ENCODE measurements around the gene ZAP70. TPM values are rescaled to one million over a fixed set of nuclear protein-coding genes. Genes with fewer than 3 reads are reported as not detected.
"Not testable (repeated sequence)": the region's sequence is repeated elsewhere in the genome, so short reads cannot be mapped to it uniquely, and the experiment has no call there.

ZAP70 gene
- total and polyA plus RNA-seq, 2 donors from 2014 or later: 0.37 to 15.0 TPM

GRCh38 chr2:97664636-97664970, 48.8 kb upstream of the ZAP70 start:
- Histone ChIP-seq H3K4me1 (ENCODE audit: control insufficient read depth in 2 of 3, insufficient read depth in 2 of 3, low read depth in 1 of 3, low read length in 3 of 3) (peaks cover 0 to 18% (median 6%) of the 10 kb centered on the region in 3 donors), H3K4me3 (ENCODE audit: low read length in 3 of 3) (peak overlapping the region; percentile 77 to 87 (median 82)), H3K9me3 (ENCODE audit: control insufficient read depth in 2 of 3, insufficient read depth in 1 of 3, low read length in 3 of 3) (no peaks in the 10 kb centered on the region), H3K36me3 (ENCODE audit: control insufficient read depth in 2 of 3, insufficient read depth in 3 of 3, low read length in 3 of 3) (peaks cover 0 to 5% (median 0%) of the 10 kb centered on the region in 3 donors), H3K27ac (ENCODE audit: low read depth in 2 of 2, low read length in 2 of 2) (peak overlapping the region; percentile 92 to 93), H3K9ac (ENCODE audit: low read length in 3 of 3) (peak overlapping the region; percentile 72 to 90 (median 76)), H3K27me3 (ENCODE audit: control insufficient read depth, insufficient read depth, low read length) (no peaks in the 10 kb centered on the region)
- FAIRE-seq (no peak), DNase-seq (no peak)
- intact Hi-C loops (cut with DNase I): no loop called here
- no peak for TF ChIP-seq CTCF (IDR thresholded peaks at IDR 0.05; ENCODE audit: borderline replicate concordance, extremely low read depth, insufficient read depth)

GRCh38 chr2:97669448-97669847, 43.9 kb upstream of the ZAP70 start, which contains the start of gene C2orf92:
C2orf92 (plus strand) TSS chr2:97669713; CDS start chr2:97669789, 76 bp downstream.
- no peak for FAIRE-seq
- H3K4me3 ChIP-seq (ENCODE audit: low read length in 3 of 3): no peak within 1 kb of the TSS
- H3K9ac ChIP-seq (ENCODE audit: low read length in 3 of 3): no peak within 1 kb of the TSS
- TF ChIP-seq CTCF (IDR thresholded peaks at IDR 0.05; ENCODE audit: borderline replicate concordance, extremely low read depth, insufficient read depth): no peak
- H3K27ac ChIP-seq (ENCODE audit: low read depth in 2 of 2, low read length in 2 of 2): no peak within 1 kb of the TSS
- no peaks in the 10 kb centered on the region for H3K9me3 ChIP-seq (ENCODE audit: control insufficient read depth in 2 of 3, insufficient read depth in 1 of 3, low read length in 3 of 3)
- peaks cover 0 to 6% (median 4%) of the 10 kb centered on the region in 3 donors for H3K4me1 ChIP-seq (ENCODE audit: control insufficient read depth in 2 of 3, insufficient read depth in 2 of 3, low read depth in 1 of 3, low read length in 3 of 3)
- intact Hi-C loops (cut with DNase I): no loop called here
- no peaks in the 10 kb centered on the region for H3K36me3 ChIP-seq (ENCODE audit: control insufficient read depth in 2 of 3, insufficient read depth in 3 of 3, low read length in 3 of 3)
- no peak for DNase-seq
- H3K27me3 ChIP-seq (ENCODE audit: control insufficient read depth, insufficient read depth, low read length): no peaks in the 10 kb centered on the region

- no peak overlapping the region for H3K9ac ChIP-seq (ENCODE audit: low read length in 3 of 3)
- TF ChIP-seq CTCF (IDR thresholded peaks at IDR 0.05; ENCODE audit: borderline replicate concordance, extremely low read depth, insufficient read depth): no peak
- H3K36me3 ChIP-seq (ENCODE audit: control insufficient read depth in 2 of 3, insufficient read depth in 3 of 3, low read length in 3 of 3): no peaks in the 10 kb centered on the region
- FAIRE-seq (no peak), DNase-seq (no peak)
- no peak overlapping the region for H3K27ac ChIP-seq (ENCODE audit: low read depth in 2 of 2, low read length in 2 of 2)
- intact Hi-C loops (cut with DNase I): no loop called here
- peaks cover 0 to 5% (median 0%) of the 10 kb centered on the region in 3 donors for H3K4me1 ChIP-seq (ENCODE audit: control insufficient read depth in 2 of 3, insufficient read depth in 2 of 3, low read depth in 1 of 3, low read length in 3 of 3)
- no peaks in the 10 kb centered on the region for H3K9me3 ChIP-seq (ENCODE audit: control insufficient read depth in 2 of 3, insufficient read depth in 1 of 3, low read length in 3 of 3)
- no peak overlapping the region for H3K4me3 ChIP-seq (ENCODE audit: low read length in 3 of 3)
- no peaks in the 10 kb centered on the region for H3K27me3 ChIP-seq (ENCODE audit: control insufficient read depth, insufficient read depth, low read length)
Measured at GRCh38 chr2:97670471-97670870, 42.9 kb upstream of the ZAP70 start.

- Histone ChIP-seq H3K27me3 (ENCODE audit: control insufficient read depth, insufficient read depth, low read length) (no peaks in the 10 kb centered on the region), H3K9ac (ENCODE audit: low read length in 3 of 3) (no peak overlapping the region), H3K4me1 (ENCODE audit: control insufficient read depth in 2 of 3, insufficient read depth in 2 of 3, low read depth in 1 of 3, low read length in 3 of 3) (peaks cover 0 to 5% (median 0%) of the 10 kb centered on the region in 3 donors), H3K36me3 (ENCODE audit: control insufficient read depth in 2 of 3, insufficient read depth in 3 of 3, low read length in 3 of 3) (no peaks in the 10 kb centered on the region), H3K9me3 (ENCODE audit: control insufficient read depth in 2 of 3, insufficient read depth in 1 of 3, low read length in 3 of 3) (no peaks in the 10 kb centered on the region), H3K4me3 (ENCODE audit: low read length in 3 of 3) (no peak overlapping the region), H3K27ac (ENCODE audit: low read depth in 2 of 2, low read length in 2 of 2) (no peak overlapping the region)
- TF ChIP-seq CTCF (IDR thresholded peaks at IDR 0.05; ENCODE audit: borderline replicate concordance, extremely low read depth, insufficient read depth): no peak
- no peak for DNase-seq
- intact Hi-C loops (cut with DNase I): no loop called here
- FAIRE-seq: no peak
Measured at GRCh38 chr2:97671526-97671925, 41.9 kb upstream of the ZAP70 start.

GRCh38 chr2:97672606-97673140, 40.7 kb upstream of the ZAP70 start:
- intact Hi-C loops (cut with DNase I); H3K27me3 ChIP-seq (ENCODE audit: control insufficient read depth, insufficient read depth, low read length); H3K36me3 ChIP-seq (ENCODE audit: control insufficient read depth in 2 of 3, insufficient read depth in 3 of 3, low read length in 3 of 3); H3K27ac ChIP-seq (ENCODE audit: low read depth in 2 of 2, low read length in 2 of 2); DNase-seq; H3K4me3 ChIP-seq (ENCODE audit: low read length in 3 of 3); H3K9ac ChIP-seq (ENCODE audit: low read length in 3 of 3); H3K4me1 ChIP-seq (ENCODE audit: control insufficient read depth in 2 of 3, insufficient read depth in 2 of 3, low read depth in 1 of 3, low read length in 3 of 3); FAIRE-seq; H3K9me3 ChIP-seq (ENCODE audit: control insufficient read depth in 2 of 3, insufficient read depth in 1 of 3, low read length in 3 of 3): not testable (repeated sequence)
